Esophagus (tissue), 2 donors: ENCODE data around the gene ZPLD1. TPM values are rescaled to one million over a fixed set of nuclear protein-coding genes. Genes with fewer than 3 reads are reported as not detected.

Experiments used
- H3K27ac ChIP-seq, 2 donors: one replicate each; pipeline ENCODE4 v1.5.1; 2013; ENCODE audit warnings: low read depth in 2 of 2, mild to moderate bottlenecking in 2 of 2, inconsistent platforms in 1 of 2, low read length in 1 of 2, moderate library complexity in 1 of 2
- H3K27me3 ChIP-seq, 2 donors: one replicate each; pipeline ENCODE4 v1.6.1; 2013; ENCODE audit warnings: low read length in 2 of 2, control low read depth in 1 of 2, mild to moderate bottlenecking in 1 of 2; ENCODE audit not compliant: insufficient read depth in 2 of 2, control insufficient read depth in 1 of 2
- H3K36me3 ChIP-seq, 2 donors: one replicate each; pipeline ENCODE4 v1.6.1; 2013; ENCODE audit warnings: low read length in 1 of 2; ENCODE audit not compliant: control insufficient read depth in 2 of 2, insufficient read depth in 2 of 2
- H3K4me1 ChIP-seq, 2 donors: one replicate each; pipeline ENCODE4 v1.6.1; 2013; ENCODE audit warnings: low read length in 1 of 2; ENCODE audit not compliant: control insufficient read depth in 2 of 2, insufficient read depth in 2 of 2
- H3K4me3 ChIP-seq, 2 donors: one replicate each; pipeline ENCODE4 v1.5.1; 2013; ENCODE audit warnings: low read length in 2 of 2, mild to moderate bottlenecking in 2 of 2, low read depth in 1 of 2, moderate library complexity in 1 of 2
- H3K9me3 ChIP-seq, 2 donors: one replicate each; pipeline ENCODE4 v1.6.1; 2013; ENCODE audit warnings: mild to moderate bottlenecking in 2 of 2, low read depth in 1 of 2, low read length in 1 of 2, moderate library complexity in 1 of 2; ENCODE audit not compliant: control insufficient read depth in 2 of 2, insufficient read depth in 1 of 2
- WGBS, 2 donors: extraction: QIAGEN DNeasy Blood & Tissue Kit; methylation state at CpG; one replicate each; pipeline ENCODE4 v1.1.7; 2013; 5-methylcytosine and 5-hydroxymethylcytosine counted together
- polyA plus RNA-seq, 2 donors: library from polyadenylated mRNA; stranded (reverse); fragments of 200-250 nt; gene quantifications; one replicate each; pipeline ENCODE4 v1.2.3, GENCODE V29; 2013
- donor health status: healthy with polysubstance abuse.
- donor health status: Bipolar disorder and iron deficiency.

ZPLD1 gene
- polyA plus RNA-seq, 2 donors, result not detected

- H3K27me3 ChIP-seq, result no peaks in the 10 kb centered on the region
- no peaks in the 10 kb centered on the region for H3K4me1 ChIP-seq
- no peaks in the 10 kb centered on the region for H3K9me3 ChIP-seq
- no peak overlapping the region for H3K27ac ChIP-seq
- H3K4me3 ChIP-seq, result no peak overlapping the region
- WGBS, 2 donors, result 38 to 53% methylated on average over 2 of the region's 2 CpGs
- H3K36me3 ChIP-seq, result no peaks in the 10 kb centered on the region
Measured at GRCh38 chr3:102415553-102415952, 19.3 kb upstream of the ZPLD1 start.

GRCh38 chr3:102419786-102420185 lies 15.0 kb upstream of the ZPLD1 start:
- Histone ChIP-seq H3K9me3 (no peaks in the 10 kb centered on the region), H3K4me3 (no peak overlapping the region), H3K27ac (no peak overlapping the region), H3K4me1 (no peaks in the 10 kb centered on the region), H3K36me3 (no peaks in the 10 kb centered on the region), H3K27me3 (no peaks in the 10 kb centered on the region)

- 48 to 67% methylated on average over 1 of the region's 1 CpG for WGBS, 2 donors
- Histone ChIP-seq H3K27me3 (peaks cover 0 to 2% of the 10 kb centered on the region in 2 donors), H3K9me3 (no peaks in the 10 kb centered on the region), H3K27ac (no peak overlapping the region), H3K4me1 (no peaks in the 10 kb centered on the region), H3K36me3 (no peaks in the 10 kb centered on the region), H3K4me3 (no peak overlapping the region)
Measured at GRCh38 chr3:102441832-102442231, 7.0 kb downstream of the ZPLD1 start.

- no peaks in the 10 kb centered on the region for H3K36me3 ChIP-seq
- no peaks in the 10 kb centered on the region for H3K4me1 ChIP-seq
- WGBS, 2 donors, result 71 to 75% methylated on average over 2 of the region's 2 CpGs
- H3K27ac ChIP-seq, result no peak overlapping the region
- H3K4me3 ChIP-seq, result no peak overlapping the region
- peaks cover 0 to 2% of the 10 kb centered on the region in 2 donors for H3K27me3 ChIP-seq
- no peaks in the 10 kb centered on the region for H3K9me3 ChIP-seq
Measured at GRCh38 chr3:102443021-102443420, 8.2 kb downstream of the ZPLD1 start.

- Histone ChIP-seq H3K27ac (no peak overlapping the region), H3K36me3 (no peaks in the 10 kb centered on the region), H3K9me3 (no peaks in the 10 kb centered on the region), H3K4me1 (no peaks in the 10 kb centered on the region), H3K4me3 (no peak overlapping the region), H3K27me3 (peaks cover 0 to 2% of the 10 kb centered on the region in 2 donors)
- 50 to 52% methylated on average over 2 of the region's 2 CpGs for WGBS, 2 donors
Measured at GRCh38 chr3:102444101-102444500, 9.3 kb downstream of the ZPLD1 start.

GRCh38 chr3:102447272-102447671 lies 12.5 kb downstream of the ZPLD1 start:
- Histone ChIP-seq H3K27me3 (no peaks in the 10 kb centered on the region), H3K4me3 (no peak overlapping the region), H3K9me3 (no peaks in the 10 kb centered on the region), H3K36me3 (no peaks in the 10 kb centered on the region), H3K4me1 (no peaks in the 10 kb centered on the region), H3K27ac (no peak overlapping the region)
- 63 to 64% methylated on average over 3 of the region's 3 CpGs for WGBS, 2 donors

GRCh38 chr3:102449341-102449740 lies 14.5 kb downstream of the ZPLD1 start:
- H3K36me3 ChIP-seq, result no peaks in the 10 kb centered on the region
- H3K27me3 ChIP-seq, result no peaks in the 10 kb centered on the region
- 58 to 76% methylated on average over 3 of the region's 3 CpGs for WGBS, 2 donors

GRCh38 chr3:102449930-102450329 lies 15.1 kb downstream of the ZPLD1 start:
- Histone ChIP-seq H3K27me3 (no peaks in the 10 kb centered on the region), H3K27ac (no peak overlapping the region), H3K36me3 (no peaks in the 10 kb centered on the region), H3K4me3 (no peak overlapping the region), H3K4me1 (no peaks in the 10 kb centered on the region), H3K9me3 (no peaks in the 10 kb centered on the region)
- WGBS, 2 donors, result 81 to 86% methylated on average over 3 of the region's 3 CpGs

More at GRCh38 chr3:102449341-102449740, 14.5 kb downstream of the ZPLD1 start:
- no peak overlapping the region for H3K4me3 ChIP-seq
- no peaks in the 10 kb centered on the region for H3K9me3 ChIP-seq
- H3K4me1 ChIP-seq, result no peaks in the 10 kb centered on the region
- no peak overlapping the region for H3K27ac ChIP-seq

GRCh38 chr3:102450976-102451375 lies 16.2 kb downstream of the ZPLD1 start:
- no peaks in the 10 kb centered on the region for H3K36me3 ChIP-seq
- no peaks in the 10 kb centered on the region for H3K27me3 ChIP-seq
- H3K27ac ChIP-seq, result no peak overlapping the region
- H3K4me1 ChIP-seq, result no peaks in the 10 kb centered on the region
- WGBS, 2 donors, result 90 to 95% methylated on average over 3 of the region's 3 CpGs
- no peaks in the 10 kb centered on the region for H3K9me3 ChIP-seq
- H3K4me3 ChIP-seq, result no peak overlapping the region

- Histone ChIP-seq H3K27ac (no peak overlapping the region), H3K4me1 (no peaks in the 10 kb centered on the region), H3K9me3 (no peaks in the 10 kb centered on the region), H3K27me3 (no peaks in the 10 kb centered on the region), H3K36me3 (no peaks in the 10 kb centered on the region), H3K4me3 (no peak overlapping the region)
- 48 to 55% methylated on average over 1 of the region's 1 CpG for WGBS, 2 donors
Measured at GRCh38 chr3:102451543-102451942, 16.7 kb downstream of the ZPLD1 start.
